Lower leg skin (tissue), 3 donors: ENCODE measurements around the gene KLHDC9.

Experiments used
- POLR2A ChIP-seq, 2 donors: fragments of 450-650 bp; IDR thresholded peaks; one replicate each; pipeline ENCODE4 v1.6.1; 2016 to 2017; ENCODE audit warnings: antibody characterized with exemption in 2 of 2, mild to moderate bottlenecking in 1 of 2, moderate library complexity in 1 of 2
- TF ChIP-seq, protein P1 (sequence below), 3 donors: fragments of 450-650 bp; IDR thresholded peaks; one replicate each; pipeline ENCODE4 v1.5.1; 2016; ENCODE audit warnings: antibody characterized with exemption in 3 of 3, mild to moderate bottlenecking in 3 of 3, moderate library complexity in 2 of 3

DNA sequence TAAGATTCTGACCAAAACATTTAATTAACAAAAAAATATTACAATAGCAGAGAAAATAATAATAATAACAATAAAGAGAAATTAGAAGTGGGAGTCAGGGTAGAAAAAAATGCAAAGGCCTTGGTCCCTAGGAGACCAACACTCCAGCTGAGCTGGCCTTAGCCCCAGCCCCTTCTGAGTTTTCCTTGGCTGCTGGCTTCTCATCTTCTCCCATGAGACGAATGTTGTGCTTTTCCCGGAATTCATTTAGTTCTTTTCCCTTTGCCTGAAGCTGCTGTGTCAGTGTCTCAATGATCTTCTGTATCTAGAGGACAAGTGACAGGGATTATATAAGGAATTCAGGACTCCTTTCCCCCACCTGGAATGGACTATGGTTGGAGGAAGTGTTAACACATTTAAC lies 2.4 kb downstream of the KLHDC9 start:
- TF ChIP-seq, protein P1, sequence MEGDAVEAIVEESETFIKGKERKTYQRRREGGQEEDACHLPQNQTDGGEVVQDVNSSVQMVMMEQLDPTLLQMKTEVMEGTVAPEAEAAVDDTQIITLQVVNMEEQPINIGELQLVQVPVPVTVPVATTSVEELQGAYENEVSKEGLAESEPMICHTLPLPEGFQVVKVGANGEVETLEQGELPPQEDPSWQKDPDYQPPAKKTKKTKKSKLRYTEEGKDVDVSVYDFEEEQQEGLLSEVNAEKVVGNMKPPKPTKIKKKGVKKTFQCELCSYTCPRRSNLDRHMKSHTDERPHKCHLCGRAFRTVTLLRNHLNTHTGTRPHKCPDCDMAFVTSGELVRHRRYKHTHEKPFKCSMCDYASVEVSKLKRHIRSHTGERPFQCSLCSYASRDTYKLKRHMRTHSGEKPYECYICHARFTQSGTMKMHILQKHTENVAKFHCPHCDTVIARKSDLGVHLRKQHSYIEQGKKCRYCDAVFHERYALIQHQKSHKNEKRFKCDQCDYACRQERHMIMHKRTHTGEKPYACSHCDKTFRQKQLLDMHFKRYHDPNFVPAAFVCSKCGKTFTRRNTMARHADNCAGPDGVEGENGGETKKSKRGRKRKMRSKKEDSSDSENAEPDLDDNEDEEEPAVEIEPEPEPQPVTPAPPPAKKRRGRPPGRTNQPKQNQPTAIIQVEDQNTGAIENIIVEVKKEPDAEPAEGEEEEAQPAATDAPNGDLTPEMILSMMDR (IDR thresholded peaks at IDR 0.05): no peak
- TF ChIP-seq POLR2A (IDR thresholded peaks at IDR 0.05): no peak
